HL-60 (cell line): ENCODE data around the gene GYG2.

Source experiments
- DNase-seq, 2 experiments: peaks; one replicate each; pipeline ENCODE4 v3.0.0-alpha.2; 2010 to 2020; ENCODE audit warnings: low read depth in 1 of 2, low spot score in 1 of 2
- H3K27ac ChIP-seq: fragments of 250-450 bp; sonication (Bioruptor Pico); replicated peaks from 2 replicates; pipeline ENCODE4 v1.5.1; 2020; ENCODE audit warnings: mild to moderate bottlenecking, moderate library complexity
- H3K27me3 ChIP-seq: fragments of 250-450 bp; sonication (Bioruptor Pico); 2 replicates; pipeline ENCODE4 v1.5.1; 2021; ENCODE audit warnings: mild to moderate bottlenecking, moderate library complexity; ENCODE audit not compliant: insufficient read depth, poor library complexity, severe bottlenecking
- H3K4me3 ChIP-seq: replicated peaks from 2 replicates; pipeline ENCODE4 v1.5.1; 2011; ENCODE audit warnings: mild to moderate bottlenecking, control low read depth, low read length; ENCODE audit not compliant: insufficient read depth
- GABPA ChIP-seq: IDR thresholded peaks from 2 replicates; pipeline ENCODE4 v1.6.1; 2012; ENCODE audit warnings: low read depth
- POLR2AphosphoS5 ChIP-seq: IDR thresholded peaks from 2 replicates; pipeline ENCODE4 v1.6.1; 2012; ENCODE audit warnings: low read depth
- SPI1 ChIP-seq: IDR thresholded peaks from 2 replicates; pipeline ENCODE4 v1.6.1; 2012; ENCODE audit warnings: low read depth, mild to moderate bottlenecking, borderline replicate concordance
- TF ChIP-seq, protein P1 (sequence below): IDR thresholded peaks from 2 replicates; pipeline ENCODE4 v1.6.1; 2012; ENCODE audit warnings: low read depth; ENCODE audit not compliant: insufficient replicate concordance
- TF ChIP-seq, protein P2 (sequence below): IDR thresholded peaks from one replicate; pipeline ENCODE4 v1.5.1; 2011; ENCODE audit warnings: low read length, control low read depth, inconsistent platforms; ENCODE audit not compliant: insufficient read depth

The GYG2 gene

GRCh38 chrX:2871831-2872230 lies 43.1 kb downstream of the GYG2 start:
- Histone ChIP-seq H3K27me3 (no peaks in the 10 kb centered on the region), H3K27ac (no peak overlapping the region), H3K4me3 (no peak overlapping the region)
- DNase-seq: no peak
- TF ChIP-seq GABPA: no peak
- TF ChIP-seq, protein P1, sequence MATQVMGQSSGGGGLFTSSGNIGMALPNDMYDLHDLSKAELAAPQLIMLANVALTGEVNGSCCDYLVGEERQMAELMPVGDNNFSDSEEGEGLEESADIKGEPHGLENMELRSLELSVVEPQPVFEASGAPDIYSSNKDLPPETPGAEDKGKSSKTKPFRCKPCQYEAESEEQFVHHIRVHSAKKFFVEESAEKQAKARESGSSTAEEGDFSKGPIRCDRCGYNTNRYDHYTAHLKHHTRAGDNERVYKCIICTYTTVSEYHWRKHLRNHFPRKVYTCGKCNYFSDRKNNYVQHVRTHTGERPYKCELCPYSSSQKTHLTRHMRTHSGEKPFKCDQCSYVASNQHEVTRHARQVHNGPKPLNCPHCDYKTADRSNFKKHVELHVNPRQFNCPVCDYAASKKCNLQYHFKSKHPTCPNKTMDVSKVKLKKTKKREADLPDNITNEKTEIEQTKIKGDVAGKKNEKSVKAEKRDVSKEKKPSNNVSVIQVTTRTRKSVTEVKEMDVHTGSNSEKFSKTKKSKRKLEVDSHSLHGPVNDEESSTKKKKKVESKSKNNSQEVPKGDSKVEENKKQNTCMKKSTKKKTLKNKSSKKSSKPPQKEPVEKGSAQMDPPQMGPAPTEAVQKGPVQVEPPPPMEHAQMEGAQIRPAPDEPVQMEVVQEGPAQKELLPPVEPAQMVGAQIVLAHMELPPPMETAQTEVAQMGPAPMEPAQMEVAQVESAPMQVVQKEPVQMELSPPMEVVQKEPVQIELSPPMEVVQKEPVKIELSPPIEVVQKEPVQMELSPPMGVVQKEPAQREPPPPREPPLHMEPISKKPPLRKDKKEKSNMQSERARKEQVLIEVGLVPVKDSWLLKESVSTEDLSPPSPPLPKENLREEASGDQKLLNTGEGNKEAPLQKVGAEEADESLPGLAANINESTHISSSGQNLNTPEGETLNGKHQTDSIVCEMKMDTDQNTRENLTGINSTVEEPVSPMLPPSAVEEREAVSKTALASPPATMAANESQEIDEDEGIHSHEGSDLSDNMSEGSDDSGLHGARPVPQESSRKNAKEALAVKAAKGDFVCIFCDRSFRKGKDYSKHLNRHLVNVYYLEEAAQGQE: no peak
- TF ChIP-seq, protein P2, sequence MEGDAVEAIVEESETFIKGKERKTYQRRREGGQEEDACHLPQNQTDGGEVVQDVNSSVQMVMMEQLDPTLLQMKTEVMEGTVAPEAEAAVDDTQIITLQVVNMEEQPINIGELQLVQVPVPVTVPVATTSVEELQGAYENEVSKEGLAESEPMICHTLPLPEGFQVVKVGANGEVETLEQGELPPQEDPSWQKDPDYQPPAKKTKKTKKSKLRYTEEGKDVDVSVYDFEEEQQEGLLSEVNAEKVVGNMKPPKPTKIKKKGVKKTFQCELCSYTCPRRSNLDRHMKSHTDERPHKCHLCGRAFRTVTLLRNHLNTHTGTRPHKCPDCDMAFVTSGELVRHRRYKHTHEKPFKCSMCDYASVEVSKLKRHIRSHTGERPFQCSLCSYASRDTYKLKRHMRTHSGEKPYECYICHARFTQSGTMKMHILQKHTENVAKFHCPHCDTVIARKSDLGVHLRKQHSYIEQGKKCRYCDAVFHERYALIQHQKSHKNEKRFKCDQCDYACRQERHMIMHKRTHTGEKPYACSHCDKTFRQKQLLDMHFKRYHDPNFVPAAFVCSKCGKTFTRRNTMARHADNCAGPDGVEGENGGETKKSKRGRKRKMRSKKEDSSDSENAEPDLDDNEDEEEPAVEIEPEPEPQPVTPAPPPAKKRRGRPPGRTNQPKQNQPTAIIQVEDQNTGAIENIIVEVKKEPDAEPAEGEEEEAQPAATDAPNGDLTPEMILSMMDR: no peak
- TF ChIP-seq POLR2AphosphoS5: no peak
- no peak for TF ChIP-seq SPI1

- DNase-seq: no peak
- H3K4me3 ChIP-seq: no peak overlapping the region
- H3K27ac ChIP-seq: no peak overlapping the region
- H3K27me3 ChIP-seq: no peaks in the 10 kb centered on the region
- no peak for TF ChIP-seq POLR2AphosphoS5
- TF ChIP-seq, protein P1: no peak
- no peak for TF ChIP-seq SPI1
- TF ChIP-seq, protein P2: no peak
- TF ChIP-seq GABPA: no peak
These were observed 44.0 kb downstream of the GYG2 start for GRCh38 chrX:2872671-2873277.

- H3K27ac ChIP-seq: no peak overlapping the region
- no peak for TF ChIP-seq GABPA
- TF ChIP-seq SPI1: no peak
- TF ChIP-seq, protein P1: no peak
- no peak for TF ChIP-seq POLR2AphosphoS5
- TF ChIP-seq, protein P2: no peak
- no peak overlapping the region for H3K4me3 ChIP-seq
- H3K27me3 ChIP-seq: no peaks in the 10 kb centered on the region
- no peak for DNase-seq
These were observed 45.7 kb downstream of the GYG2 start for GRCh38 chrX:2874222-2875135.
